ENCODE data around the gene WWC2.

Gene WWC2

GRCh38 chr4:183287309-183287659 is 188.2 kb downstream of the WWC2 start:
- H3K36me3 ChIP-seq, result peaks cover 76 to 91% (median 81%) of the 10 kb centered on the region in 3 donors
- H3K4me1 ChIP-seq, result no peaks in the 10 kb centered on the region
- intact Hi-C loops (cut with DNase I; ENCODE audit: low total_unique reads), result no loop called here
- TF ChIP-seq CTCF (IDR thresholded peaks at IDR 0.05), result no peak
- no peak for DNase-seq
- H3K9me3 ChIP-seq, result no peaks in the 10 kb centered on the region
- H3K27me3 ChIP-seq, result no peaks in the 10 kb centered on the region
- H3K4me3 ChIP-seq, result no peak overlapping the region
- no peak overlapping the region for H3K27ac ChIP-seq

GRCh38 chr4:183287677-183288076 is 188.6 kb downstream of the WWC2 start:
- intact Hi-C loops (cut with DNase I; ENCODE audit: low total_unique reads), result no loop called here
- DNase-seq, result no peak
- no peak overlapping the region for H3K4me3 ChIP-seq
- no peaks in the 10 kb centered on the region for H3K27me3 ChIP-seq
- no peaks in the 10 kb centered on the region for H3K4me1 ChIP-seq
- H3K27ac ChIP-seq, result no peak overlapping the region
- H3K9me3 ChIP-seq, result no peaks in the 10 kb centered on the region
- no peak for TF ChIP-seq CTCF (IDR thresholded peaks at IDR 0.05)
- H3K36me3 ChIP-seq, result peaks cover 73 to 90% (median 78%) of the 10 kb centered on the region in 3 donors

- intact Hi-C loops (cut with DNase I; ENCODE audit: low total_unique reads), result no loop called here
- no peaks in the 10 kb centered on the region for H3K27me3 ChIP-seq
- no peaks in the 10 kb centered on the region for H3K4me1 ChIP-seq
- no peak for DNase-seq
- TF ChIP-seq CTCF (IDR thresholded peaks at IDR 0.05), result no peak
- no peak overlapping the region for H3K27ac ChIP-seq
- no peak overlapping the region for H3K4me3 ChIP-seq
- peaks cover 60 to 84% (median 76%) of the 10 kb centered on the region in 3 donors for H3K36me3 ChIP-seq
- no peaks in the 10 kb centered on the region for H3K9me3 ChIP-seq
These were observed 189.9 kb downstream of the WWC2 start for GRCh38 chr4:183288955-183289354.

- no peak for TF ChIP-seq CTCF (IDR thresholded peaks at IDR 0.05)
- H3K36me3 ChIP-seq, result peaks cover 52 to 84% (median 76%) of the 10 kb centered on the region in 3 donors
These were observed 190.6 kb downstream of the WWC2 start for GRCh38 chr4:183289688-183290087.

GRCh38 chr4:183291070-183291469 is 192.0 kb downstream of the WWC2 start:
- Histone ChIP-seq H3K9me3 (no peaks in the 10 kb centered on the region), H3K4me1 (no peaks in the 10 kb centered on the region), H3K36me3 (peaks cover 54 to 84% (median 76%) of the 10 kb centered on the region in 3 donors), H3K27ac (no peak overlapping the region), H3K4me3 (no peak overlapping the region), H3K27me3 (no peaks in the 10 kb centered on the region)
- TF ChIP-seq CTCF (IDR thresholded peaks at IDR 0.05), result no peak
- intact Hi-C loops (cut with DNase I; ENCODE audit: low total_unique reads), result no loop called here
- DNase-seq, result no peak

More at GRCh38 chr4:183289688-183290087, 190.6 kb downstream of the WWC2 start:
- H3K27me3 ChIP-seq, result no peaks in the 10 kb centered on the region
- no peak overlapping the region for H3K27ac ChIP-seq
- no peak overlapping the region for H3K4me3 ChIP-seq
- intact Hi-C loops (cut with DNase I; ENCODE audit: low total_unique reads), result no loop called here
- no peaks in the 10 kb centered on the region for H3K4me1 ChIP-seq
- no peaks in the 10 kb centered on the region for H3K9me3 ChIP-seq
- DNase-seq, result no peak

- Histone ChIP-seq H3K9me3 (no peaks in the 10 kb centered on the region), H3K36me3 (peaks cover 26 to 74% (median 45%) of the 10 kb centered on the region in 3 donors), H3K4me1 (no peaks in the 10 kb centered on the region), H3K27me3 (no peaks in the 10 kb centered on the region), H3K4me3 (no peak overlapping the region), H3K27ac (no peak overlapping the region)
- no peak for DNase-seq
- intact Hi-C loops (cut with DNase I; ENCODE audit: low total_unique reads), result no loop called here
- TF ChIP-seq CTCF (IDR thresholded peaks at IDR 0.05), result no peak
These were observed 196.7 kb downstream of the WWC2 start for GRCh38 chr4:183295711-183296110.
